GM12892 (cell line): Measurements from ENCODE around the gene NFKBIB.
"Not testable (repeated sequence)": the region's sequence is repeated elsewhere in the genome, so short reads cannot be mapped to it uniquely, and the experiment has no call there.

Source experiments
- DNase-seq: peaks from one replicate; pipeline ENCODE4 v3.0.0; 2011; ENCODE audit not compliant: insufficient read length
- FAIRE-seq: peaks from 2 replicates; lab custom pipeline; 2011; peaks lifted over from hg19 to GRCh38; lab: Jason Lieb, UNC
- POLR2A ChIP-seq: IDR thresholded peaks from 2 replicates; pipeline ENCODE4 v1.6.1; 2011; ENCODE audit warnings: low read depth, low read length, control low read depth
- POLR2AphosphoS5 ChIP-seq: IDR thresholded peaks from 2 replicates; pipeline ENCODE4 v1.6.1; 2011; ENCODE audit warnings: low read depth, low read length, control low read depth
- TAF1 ChIP-seq: IDR thresholded peaks from 2 replicates; pipeline ENCODE4 v1.6.1; 2011; ENCODE audit warnings: low read depth, mild to moderate bottlenecking, control low read depth, low read length, borderline replicate concordance

The NFKBIB gene

DNA sequence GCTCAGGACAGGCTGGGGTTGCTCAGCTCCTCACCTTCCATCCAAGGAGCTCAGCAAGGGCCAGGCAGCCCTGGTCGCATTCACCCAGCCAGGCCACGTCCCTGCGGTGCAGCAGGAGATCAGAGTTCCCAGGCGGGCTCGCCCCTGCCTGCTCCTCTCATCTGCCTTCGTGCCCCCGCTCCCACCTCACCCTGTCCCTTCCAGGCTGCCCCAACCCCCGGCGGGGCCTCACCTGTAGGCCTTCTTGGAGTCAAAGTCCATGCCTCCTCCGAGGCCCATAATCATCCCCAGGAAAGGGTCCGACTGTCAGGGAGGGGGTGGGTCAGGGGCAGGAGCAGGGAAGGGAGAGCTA, 20.4 kb upstream of the NFKBIB start:
- no peak for DNase-seq
- no peak for TF ChIP-seq POLR2A
- TF ChIP-seq TAF1: no peak
- no peak for TF ChIP-seq POLR2AphosphoS5
- no peak for FAIRE-seq

DNA sequence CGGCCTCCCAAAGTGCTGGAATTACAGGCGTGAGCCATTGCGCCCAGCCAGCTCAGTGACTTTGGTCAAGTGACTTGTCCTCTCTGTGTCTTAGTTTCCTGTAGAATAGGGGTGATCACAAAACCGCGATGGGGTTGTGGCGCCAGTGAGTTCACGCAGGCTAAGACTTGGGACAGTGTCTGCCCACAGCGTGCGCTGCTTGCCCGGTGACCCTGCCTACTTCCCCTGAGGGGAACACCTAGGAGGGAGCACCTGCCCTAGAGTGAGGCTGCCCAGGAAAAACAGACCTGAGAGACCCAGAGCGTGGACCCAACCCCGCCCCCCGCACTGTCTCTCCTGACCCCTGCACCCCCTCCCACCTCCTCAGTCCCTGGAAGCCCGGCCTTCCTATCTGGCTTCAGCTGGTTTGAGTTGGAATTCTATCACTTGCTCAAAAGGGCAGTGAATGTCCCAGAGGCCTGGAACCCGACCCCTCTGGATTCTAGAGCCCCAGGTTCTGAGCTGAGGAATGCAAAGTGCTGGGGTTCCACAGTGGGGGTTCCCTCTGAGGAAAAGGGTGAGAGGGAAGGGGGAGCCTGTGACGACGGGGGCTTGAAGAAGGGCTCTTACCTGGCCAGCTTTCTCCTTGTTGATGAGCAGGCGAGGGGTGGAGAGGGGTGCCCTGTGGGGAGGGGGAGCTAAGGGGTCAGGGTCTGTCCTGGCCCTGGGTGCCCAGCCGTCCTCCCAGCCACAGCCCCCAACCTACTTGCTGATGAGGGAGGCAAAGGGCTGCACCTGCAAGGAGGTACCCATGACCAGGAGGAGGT, 19.5 kb upstream of the NFKBIB start:
- TF ChIP-seq TAF1: no peak
- no peak for TF ChIP-seq POLR2A
- TF ChIP-seq POLR2AphosphoS5: no peak
- DNase-seq: no peak
- no peak for FAIRE-seq

DNA sequence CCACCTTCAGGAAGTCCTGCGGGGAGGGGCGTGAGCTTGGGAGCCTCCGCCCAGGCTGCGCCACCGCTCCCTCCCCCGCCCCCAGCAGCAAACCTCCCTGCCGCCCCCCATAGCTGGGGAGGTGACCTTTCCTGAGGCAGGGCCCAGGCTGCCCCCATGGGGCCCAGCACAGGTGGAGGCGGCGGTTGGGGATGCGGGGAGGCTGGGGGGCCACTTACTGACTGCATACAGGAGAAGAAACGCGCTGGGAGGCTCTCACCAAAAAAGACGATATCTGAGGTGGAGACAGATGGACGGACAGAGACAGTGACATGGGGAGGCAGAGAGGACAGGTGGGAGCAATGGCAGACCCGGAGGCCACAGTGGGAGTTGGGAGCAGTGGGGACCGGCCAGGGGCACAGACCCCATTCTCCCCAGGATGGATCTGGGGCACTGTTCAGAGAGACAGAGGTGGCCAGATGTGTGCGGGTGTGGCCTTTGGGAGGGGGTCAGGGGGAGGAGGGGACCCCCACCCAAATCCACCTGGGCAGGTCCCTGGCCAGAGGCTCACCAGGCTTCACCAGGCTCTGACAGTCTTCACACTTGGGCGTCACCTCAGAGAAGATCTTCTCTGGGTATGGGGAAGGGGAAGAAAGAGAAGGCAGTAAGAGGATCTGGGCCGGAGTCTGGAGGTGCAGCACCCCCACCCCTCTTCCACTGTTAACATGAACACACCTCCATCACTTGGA, 18.7 kb upstream of the NFKBIB start:
- TF ChIP-seq POLR2AphosphoS5 (no peak), POLR2A (no peak), TAF1 (no peak)
- DNase-seq: no peak
- FAIRE-seq: no peak

DNA sequence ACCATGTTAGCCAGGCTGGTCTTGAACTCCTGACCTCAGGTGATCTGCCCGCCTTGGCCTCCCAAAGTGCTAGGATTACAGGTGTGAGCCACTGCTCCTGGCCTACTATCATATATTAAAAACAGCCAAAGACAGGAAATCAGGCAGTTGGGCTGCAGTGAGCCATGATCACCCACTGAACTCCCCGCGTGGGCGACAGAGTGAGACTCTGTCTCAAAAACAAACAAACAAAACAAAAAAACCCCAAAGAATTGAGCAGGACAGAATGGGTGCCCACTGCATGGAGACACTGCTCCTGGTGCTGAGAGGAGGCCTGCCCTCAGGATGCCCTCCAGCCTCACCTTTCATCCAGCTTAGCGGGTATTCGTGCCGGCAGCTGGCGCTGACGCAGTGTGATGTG, 16.5 kb upstream of the NFKBIB start:
- FAIRE-seq (no peak), DNase-seq (no peak)
- TF ChIP-seq POLR2A: no peak
- no peak for TF ChIP-seq POLR2AphosphoS5
- TF ChIP-seq TAF1: no peak

DNA sequence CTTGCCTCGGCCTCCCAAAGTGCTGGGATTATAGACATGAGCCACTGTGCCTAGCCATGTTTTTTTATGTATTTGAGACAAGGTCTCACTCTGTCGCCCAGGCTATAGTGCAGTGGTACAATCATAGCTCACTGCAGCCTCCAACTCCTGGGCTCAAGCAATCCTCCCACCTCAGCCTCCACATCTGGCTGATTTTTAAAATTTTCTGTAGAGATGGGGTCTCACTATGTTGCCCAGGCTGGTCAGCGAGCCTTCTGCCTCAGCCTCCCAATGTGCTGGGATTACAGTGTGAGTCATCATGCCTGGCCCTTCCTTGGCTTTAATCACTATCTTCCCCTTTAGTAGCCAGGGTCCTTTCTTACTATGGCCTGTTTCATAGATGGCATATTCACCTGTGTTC, 15.1 kb upstream of the NFKBIB start:
- not testable (repeated sequence) for FAIRE-seq, DNase-seq

DNA sequence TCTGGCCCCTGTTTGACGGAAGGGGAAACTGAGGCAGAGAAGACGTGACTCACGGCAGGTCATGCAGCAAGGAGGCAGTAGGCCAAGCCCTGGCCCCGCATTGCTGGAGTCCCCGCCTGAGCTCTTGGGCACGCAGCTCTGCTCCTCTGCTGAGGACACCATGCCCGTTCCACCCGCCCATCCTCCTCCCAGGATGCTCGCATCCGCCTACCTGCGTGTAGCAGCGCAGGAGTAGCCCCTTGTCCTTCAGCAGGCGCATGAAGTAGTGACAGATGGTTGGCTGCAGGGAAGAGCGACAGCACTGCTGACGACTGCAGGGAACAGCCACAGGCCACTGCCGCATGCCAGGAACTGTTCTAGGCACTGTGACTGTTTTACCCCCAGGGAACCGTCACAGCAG, 10.9 kb upstream of the NFKBIB start:
- TF ChIP-seq TAF1: no peak
- TF ChIP-seq POLR2A: no peak
- DNase-seq (no peak), FAIRE-seq (no peak)

DNA sequence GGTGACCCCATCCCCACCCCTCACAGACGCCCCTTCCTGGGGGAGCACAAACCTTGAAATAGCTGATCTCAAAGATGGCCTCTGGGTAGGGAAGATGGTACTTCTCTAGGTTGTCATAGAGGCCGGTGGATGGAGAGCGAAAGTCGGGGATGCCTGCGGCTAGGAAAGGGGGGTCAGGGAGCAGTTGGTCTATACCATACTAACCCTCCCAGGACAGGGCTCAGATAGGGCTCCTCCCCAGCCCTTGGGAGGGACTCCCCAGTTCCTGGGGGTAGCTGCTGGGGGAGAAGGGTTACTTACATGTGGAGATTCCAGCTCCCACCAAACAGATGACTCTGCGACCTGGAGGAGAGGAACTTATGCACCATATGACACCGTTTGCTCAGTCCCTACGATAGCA, 10.0 kb upstream of the NFKBIB start:
- no peak for DNase-seq
- no peak for FAIRE-seq
- TF ChIP-seq TAF1 (no peak), POLR2AphosphoS5 (no peak), POLR2A (no peak)

DNA sequence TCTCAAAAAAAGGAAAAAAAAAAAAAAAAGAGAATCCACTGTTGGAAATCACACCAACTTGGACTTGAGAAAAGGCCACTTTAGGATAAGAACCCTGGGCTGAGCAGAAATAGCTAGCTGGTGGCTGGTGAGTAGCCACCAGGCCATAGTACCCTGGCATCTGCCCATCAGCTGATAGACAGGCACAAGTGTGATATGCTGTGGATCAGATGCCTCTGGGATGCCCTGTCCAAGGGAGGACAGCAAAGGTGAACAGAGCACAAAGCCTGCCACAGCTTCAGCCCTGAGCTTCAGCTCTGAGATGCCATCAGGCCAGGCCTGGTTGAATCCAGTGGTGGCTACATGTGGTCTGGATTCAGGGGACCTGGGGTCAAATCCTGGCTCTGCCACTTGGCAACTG, 9.1 kb upstream of the NFKBIB start:
- FAIRE-seq (no peak), DNase-seq (no peak)

DNA sequence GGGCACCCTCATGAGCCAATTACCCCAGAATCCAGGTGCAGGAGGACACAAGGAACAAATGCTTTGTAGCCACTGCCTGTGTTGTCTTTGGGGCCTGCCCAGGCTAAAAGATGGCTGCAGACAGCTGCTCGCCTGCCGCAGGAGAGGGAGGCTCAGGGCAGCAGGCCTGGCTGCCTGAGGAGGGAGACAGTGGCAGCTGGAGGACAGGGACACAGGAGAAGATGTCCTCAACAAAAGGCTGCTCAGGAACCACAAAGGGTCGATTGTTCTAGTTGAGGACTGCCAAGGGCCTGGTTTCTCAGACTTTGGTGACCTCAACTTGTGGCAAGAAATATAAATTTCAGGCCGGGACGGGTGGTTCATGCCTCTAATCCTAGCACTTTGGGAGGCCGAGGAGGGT, 8.0 kb upstream of the NFKBIB start:
- FAIRE-seq: no peak
- no peak for DNase-seq
- TF ChIP-seq TAF1 (no peak), POLR2A (no peak), POLR2AphosphoS5 (no peak)

More for the DNA sequence above, 9.1 kb upstream of the NFKBIB start:
- no peak for TF ChIP-seq POLR2AphosphoS5
- TF ChIP-seq POLR2A: no peak
- TF ChIP-seq TAF1: no peak

DNA sequence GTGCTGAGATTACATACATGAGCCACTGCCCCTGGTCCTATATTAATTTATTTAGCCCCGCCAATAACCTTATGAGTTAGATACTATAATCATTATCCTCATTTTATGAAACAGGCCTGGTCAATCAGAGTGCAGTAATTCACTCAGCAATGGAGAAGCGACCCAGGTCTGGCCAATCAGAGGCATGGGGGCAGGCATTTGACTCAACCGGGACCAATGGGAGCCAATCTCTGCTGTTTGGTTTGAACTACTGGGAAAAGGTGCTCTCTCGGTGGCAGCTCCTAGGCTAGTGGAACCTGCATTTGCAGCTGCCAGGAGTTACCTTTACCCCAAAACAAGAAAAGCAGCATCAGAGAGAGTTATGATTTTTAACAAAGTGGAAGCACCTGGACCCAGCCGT, 6.9 kb upstream of the NFKBIB start:
- DNase-seq: no peak
- FAIRE-seq: no peak
- no peak for TF ChIP-seq POLR2A
- TF ChIP-seq POLR2AphosphoS5: no peak
- TF ChIP-seq TAF1: no peak

DNA sequence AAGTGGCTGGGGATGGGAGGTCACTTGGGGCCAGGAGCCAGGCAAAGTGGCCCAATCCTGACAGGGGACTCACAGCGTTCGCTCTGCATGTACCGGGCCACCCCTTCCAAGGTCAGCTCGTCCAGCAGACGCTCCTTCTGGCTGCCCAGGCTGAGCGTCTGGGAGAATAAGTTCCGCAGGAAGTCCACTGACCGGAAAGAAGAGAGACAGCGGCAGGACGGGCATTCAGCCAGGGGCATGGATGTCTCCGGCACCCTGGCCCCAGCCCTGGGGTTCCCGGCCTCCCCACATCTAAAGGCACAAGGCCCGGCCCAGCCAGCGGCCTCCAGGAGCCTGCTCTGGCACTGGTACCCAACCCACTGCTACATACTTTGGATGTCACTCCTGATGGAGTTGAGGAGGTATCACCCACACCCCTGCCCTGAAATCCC, 6.4 kb upstream of the NFKBIB start:
- FAIRE-seq (no peak), DNase-seq (no peak)
- no peak for TF ChIP-seq POLR2AphosphoS5
- no peak for TF ChIP-seq TAF1
- no peak for TF ChIP-seq POLR2A

DNA sequence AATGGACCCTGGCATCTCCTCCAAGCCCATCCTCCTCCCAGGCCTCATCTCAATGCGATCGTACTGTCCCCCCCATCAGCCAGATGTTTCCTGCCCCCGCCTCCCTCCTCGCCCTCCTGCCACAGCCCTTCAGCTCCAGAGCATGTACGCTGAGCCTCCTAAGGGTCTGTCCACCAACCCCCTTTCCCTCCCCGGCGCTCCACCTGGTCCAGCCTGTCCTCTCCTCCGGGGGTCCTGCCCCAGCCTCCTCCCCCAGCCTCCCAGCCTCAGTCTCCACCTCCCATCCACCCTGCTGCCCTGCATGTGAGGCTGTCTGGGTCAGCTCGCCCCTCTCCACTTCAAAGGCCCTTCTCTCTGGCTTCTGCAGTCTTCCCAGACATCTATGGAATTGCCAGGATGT, 4.8 kb upstream of the NFKBIB start:
- TF ChIP-seq POLR2AphosphoS5: no peak
- no peak for TF ChIP-seq TAF1
- TF ChIP-seq POLR2A: no peak
- no peak for FAIRE-seq
- DNase-seq: no peak
